BJ (cell line): ENCODE data around the gene CARD19. TPM values are rescaled to one million over a fixed set of nuclear protein-coding genes. Genes with fewer than 3 reads are reported as not detected.

Experiments
- CTCF ChIA-PET: fragments of 350-600 bp; formaldehyde crosslinking; extraction: SDS; loops from one replicate; lab custom pipeline; 2021; ENCODE audit warnings: antibody characterized with exemption, inconsistent platforms; lab: Yijun Ruan, JAX
- POLR2A ChIA-PET: fragments of 300-600 bp; sonication (Branson Sonifier 250); formaldehyde crosslinking; extraction: SDS; loops from one replicate; lab custom pipeline; 2021; ENCODE audit warnings: antibody characterized with exemption; lab: Charles Lee
- DNase-seq: peaks from one replicate; pipeline ENCODE4 v3.0.0-alpha.2; 2011; ENCODE audit warnings: low read depth
- H3K27me3 ChIP-seq: 2 replicates; pipeline ENCODE4 v1.6.0; 2011; ENCODE audit warnings: low read length; ENCODE audit not compliant: control insufficient read depth, insufficient read depth
- H3K36me3 ChIP-seq: 2 replicates; pipeline ENCODE4 v1.5.1; 2011; ENCODE audit warnings: low read length; ENCODE audit not compliant: control insufficient read depth, insufficient read depth
- H3K4me3 ChIP-seq: 2 replicates; pipeline ENCODE4 v1.5.1; 2011; ENCODE audit warnings: low read depth, mild to moderate bottlenecking, control low read depth, low read length
- polyA plus RNA-seq: library from polyadenylated mRNA; depleted of rRNA; stranded (reverse); fragments of >200 nt; gene quantifications from 2 replicates; pipeline ENCODE4 v1.2.3, GENCODE V29; 2011
- TF ChIP-seq, protein P1 (sequence below): IDR thresholded peaks from 2 replicates; pipeline ENCODE4 v1.5.1; 2011; ENCODE audit warnings: low read depth, mild to moderate bottlenecking, control low read depth, inconsistent platforms, low read length, moderate library complexity; ENCODE audit not compliant: insufficient read depth

The CARD19 gene
- polyA plus RNA-seq, 1 experiment, result 69.3 TPM

DNA sequence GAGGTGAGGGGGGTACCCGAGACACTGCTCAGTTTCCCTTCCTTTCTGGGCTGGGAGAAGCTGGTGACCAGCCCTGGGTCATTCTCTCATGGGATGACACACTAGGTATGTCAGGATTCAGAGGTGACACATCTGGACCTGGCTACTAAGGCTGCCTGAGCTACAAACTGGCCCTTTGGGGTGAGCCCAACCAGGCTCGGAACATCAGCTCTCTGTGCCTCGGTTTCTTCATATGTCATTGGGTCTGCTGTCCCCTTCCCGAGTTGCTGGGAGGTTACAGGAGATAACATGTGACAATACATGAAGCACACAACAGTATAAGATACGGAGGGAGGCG lies 11.8 kb downstream of the CARD19 start:
- Histone ChIP-seq H3K27me3 (no peaks in the 10 kb centered on the region), H3K36me3 (peaks cover 24% of the 10 kb centered on the region), H3K4me3 (no peak overlapping the region)
- ChIA-PET CTCF (interaction anchor here (0.7 to 3.9 kb wide), 6 partner anchors 22 to 869 kb away, joined by 3 to 24 read pairs (median 5); partner anchors contain the start of gene NINJ1), POLR2A (no interaction called here)
- DNase-seq, result no peak
- TF ChIP-seq, protein P1, sequence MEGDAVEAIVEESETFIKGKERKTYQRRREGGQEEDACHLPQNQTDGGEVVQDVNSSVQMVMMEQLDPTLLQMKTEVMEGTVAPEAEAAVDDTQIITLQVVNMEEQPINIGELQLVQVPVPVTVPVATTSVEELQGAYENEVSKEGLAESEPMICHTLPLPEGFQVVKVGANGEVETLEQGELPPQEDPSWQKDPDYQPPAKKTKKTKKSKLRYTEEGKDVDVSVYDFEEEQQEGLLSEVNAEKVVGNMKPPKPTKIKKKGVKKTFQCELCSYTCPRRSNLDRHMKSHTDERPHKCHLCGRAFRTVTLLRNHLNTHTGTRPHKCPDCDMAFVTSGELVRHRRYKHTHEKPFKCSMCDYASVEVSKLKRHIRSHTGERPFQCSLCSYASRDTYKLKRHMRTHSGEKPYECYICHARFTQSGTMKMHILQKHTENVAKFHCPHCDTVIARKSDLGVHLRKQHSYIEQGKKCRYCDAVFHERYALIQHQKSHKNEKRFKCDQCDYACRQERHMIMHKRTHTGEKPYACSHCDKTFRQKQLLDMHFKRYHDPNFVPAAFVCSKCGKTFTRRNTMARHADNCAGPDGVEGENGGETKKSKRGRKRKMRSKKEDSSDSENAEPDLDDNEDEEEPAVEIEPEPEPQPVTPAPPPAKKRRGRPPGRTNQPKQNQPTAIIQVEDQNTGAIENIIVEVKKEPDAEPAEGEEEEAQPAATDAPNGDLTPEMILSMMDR, result no peak

DNA sequence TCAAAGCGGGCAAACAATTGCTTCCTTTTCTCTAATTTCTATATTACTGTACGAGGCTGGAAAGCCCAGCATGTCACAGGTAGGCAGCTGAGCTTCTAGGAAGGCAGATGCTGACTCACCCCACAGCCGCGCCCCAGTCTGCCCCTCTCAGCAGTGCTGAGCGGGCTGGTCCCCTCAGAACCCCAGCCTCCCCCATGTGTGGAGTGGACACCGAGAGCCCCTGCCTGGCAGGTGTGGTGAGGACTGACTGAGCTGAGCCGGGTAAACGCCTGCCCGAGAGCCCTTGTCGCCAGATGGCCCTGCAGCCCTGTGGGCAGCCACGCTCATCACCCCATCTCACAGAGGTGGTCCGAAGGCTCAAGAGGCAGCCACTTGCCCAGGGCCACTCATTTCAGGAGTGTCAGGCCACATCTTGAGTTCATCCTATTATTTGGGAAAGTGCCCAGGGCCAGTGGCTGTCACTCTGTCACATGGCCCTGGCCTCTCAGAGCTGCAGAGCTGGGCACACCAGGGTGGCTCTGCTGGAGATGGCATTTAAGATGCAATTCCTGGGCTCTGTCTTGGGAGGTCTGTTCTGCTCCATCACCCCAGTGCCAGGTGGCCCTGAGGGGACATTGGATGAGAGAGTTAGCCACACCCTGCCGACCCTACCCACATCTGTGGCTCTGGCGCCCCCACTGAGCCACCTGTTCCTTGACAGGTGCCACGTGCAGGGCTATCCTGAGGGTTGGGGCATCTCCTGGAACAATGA lies 12.4 kb downstream of the CARD19 start:
- ChIA-PET CTCF (interaction anchor here (0.6 to 3.9 kb wide), 17 partner anchors 11 to 367 kb away, joined by 3 to 29 read pairs (median 4); partner anchors contain the start of genes CARD19 and NINJ1), POLR2A (no interaction called here)
- Histone ChIP-seq H3K27me3 (no peaks in the 10 kb centered on the region), H3K36me3 (peaks cover 24% of the 10 kb centered on the region), H3K4me3 (no peak overlapping the region)
- TF ChIP-seq, protein P1, result no peak
- DNase-seq, result no peak

DNA sequence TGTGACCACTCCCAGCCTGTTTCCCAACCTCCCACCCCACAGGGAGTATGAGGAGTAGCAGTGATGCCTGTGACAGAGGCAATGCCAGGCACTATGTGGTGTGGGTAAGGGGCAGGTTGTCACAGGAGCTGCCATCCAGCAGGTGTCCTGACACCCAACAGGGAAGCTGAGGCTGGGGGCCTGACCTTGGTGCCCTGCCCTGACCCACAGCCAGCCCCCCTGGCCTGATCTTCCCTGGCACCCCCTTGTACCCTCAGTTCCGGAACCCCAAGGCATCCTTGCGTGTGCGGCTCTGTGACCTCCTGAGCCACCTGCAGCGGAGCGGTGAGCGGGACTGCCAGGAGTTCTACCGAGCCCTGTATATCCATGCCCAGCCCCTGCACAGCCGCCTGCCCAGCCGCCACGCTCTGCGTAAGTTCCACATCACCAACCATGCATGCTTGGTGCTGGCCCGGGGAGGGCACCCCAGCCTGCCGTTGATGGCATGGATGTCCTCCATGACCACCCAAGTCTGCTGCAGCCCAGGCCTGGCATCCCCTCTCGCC lies 14.4 kb downstream of the CARD19 start:
- POLR2A ChIA-PET, result no interaction called here
- DNase-seq, result no peak
- Histone ChIP-seq H3K36me3 (peaks cover 28% of the 10 kb centered on the region), H3K27me3 (no peaks in the 10 kb centered on the region), H3K4me3 (no peak overlapping the region)
- CTCF ChIA-PET, result interaction anchor here (1.2 to 3.9 kb wide), 6 partner anchors 9 to 194 kb away, joined by 3 to 29 read pairs (median 16); no protein-coding TSS in a partner anchor
- TF ChIP-seq, protein P1, result no peak

DNA sequence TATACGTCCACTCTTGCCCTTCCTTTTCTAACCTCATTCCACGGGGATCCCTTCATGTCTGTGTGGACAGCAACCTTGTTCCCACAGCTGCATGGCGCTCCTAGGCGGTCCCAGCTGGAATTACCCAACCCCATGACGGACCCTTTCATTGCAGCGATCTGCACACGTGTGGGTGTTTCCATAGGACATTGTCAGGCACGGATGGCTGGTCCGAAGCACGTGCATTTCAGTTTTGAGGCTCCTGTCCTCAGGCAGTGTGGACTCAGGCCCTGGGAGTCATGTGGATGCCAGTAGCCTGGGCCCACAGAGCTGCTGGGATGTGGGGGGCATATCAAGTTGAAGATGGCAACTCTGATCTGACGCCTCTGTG lies 15.0 kb downstream of the CARD19 start:
- POLR2A ChIA-PET, result no interaction called here
- no peaks in the 10 kb centered on the region for H3K27me3 ChIP-seq
- no peak for DNase-seq
- TF ChIP-seq, protein P1, result no peak
- peaks cover 28% of the 10 kb centered on the region for H3K36me3 ChIP-seq
- CTCF ChIA-PET, result interaction anchor here (1.2 to 3.9 kb wide), 3 partner anchors 9 to 31 kb away, joined by 3 to 29 read pairs (median 20); no protein-coding TSS in a partner anchor
- no peak overlapping the region for H3K4me3 ChIP-seq

DNA sequence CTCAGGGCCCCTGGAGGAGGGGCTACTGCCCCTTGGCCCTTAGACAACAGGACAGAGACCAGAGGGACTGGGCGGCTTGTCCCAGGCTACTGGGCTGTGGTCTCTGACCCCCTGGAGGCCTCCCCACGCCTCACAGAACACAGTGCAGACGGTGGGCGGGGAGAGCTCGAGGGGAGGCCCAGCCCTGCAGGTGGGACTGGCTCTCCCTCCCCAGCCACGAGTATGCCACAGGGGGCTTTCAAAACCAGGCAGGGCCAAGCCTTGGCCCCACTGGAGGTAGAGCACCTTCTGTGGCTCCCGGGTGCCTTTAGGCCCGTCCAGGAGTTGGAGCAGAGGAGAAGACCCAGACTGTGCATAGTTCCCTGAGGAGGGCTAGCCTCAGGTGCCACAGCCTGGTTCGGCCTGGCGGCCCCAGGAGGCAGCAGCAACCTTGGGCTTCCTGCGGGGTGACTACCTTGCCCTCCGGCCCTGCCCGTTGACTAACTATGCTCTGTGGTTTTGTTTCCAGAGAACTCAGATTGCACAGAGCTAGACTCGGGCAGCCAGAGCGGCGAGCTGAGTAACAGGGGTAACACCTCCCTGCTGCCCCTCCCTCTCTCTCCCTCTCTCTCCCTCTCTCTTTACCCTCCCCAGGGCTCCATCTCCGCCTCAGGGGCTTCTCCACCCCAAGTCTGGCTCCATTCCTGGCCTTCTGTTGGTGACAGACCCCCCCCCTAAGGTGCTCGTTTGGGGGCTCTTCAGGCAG lies 15.5 kb downstream of the CARD19 start:
- Histone ChIP-seq H3K36me3 (peaks cover 28% of the 10 kb centered on the region), H3K27me3 (no peaks in the 10 kb centered on the region), H3K4me3 (no peak overlapping the region)
- CTCF ChIA-PET, result interaction anchor here (1.0 to 3.4 kb wide), 3 partner anchors 8 to 43 kb away, joined by 3 to 29 read pairs (median 4); no protein-coding TSS in a partner anchor
- POLR2A ChIA-PET, result no interaction called here
- no peak for DNase-seq
- TF ChIP-seq, protein P1, result no peak
